ENCODE measurements around the gene INSL3. TPM values are rescaled to one million over a fixed set of nuclear protein-coding genes. Genes with fewer than 3 reads are reported as not detected.
"Not testable (repeated sequence)": the region's sequence is repeated elsewhere in the genome, so short reads cannot be mapped to it uniquely, and the experiment has no call there.

Gene INSL3
- total and polyA plus RNA-seq, 8 donors: 0.21 to 0.76 TPM; not detected in 6

DNA sequence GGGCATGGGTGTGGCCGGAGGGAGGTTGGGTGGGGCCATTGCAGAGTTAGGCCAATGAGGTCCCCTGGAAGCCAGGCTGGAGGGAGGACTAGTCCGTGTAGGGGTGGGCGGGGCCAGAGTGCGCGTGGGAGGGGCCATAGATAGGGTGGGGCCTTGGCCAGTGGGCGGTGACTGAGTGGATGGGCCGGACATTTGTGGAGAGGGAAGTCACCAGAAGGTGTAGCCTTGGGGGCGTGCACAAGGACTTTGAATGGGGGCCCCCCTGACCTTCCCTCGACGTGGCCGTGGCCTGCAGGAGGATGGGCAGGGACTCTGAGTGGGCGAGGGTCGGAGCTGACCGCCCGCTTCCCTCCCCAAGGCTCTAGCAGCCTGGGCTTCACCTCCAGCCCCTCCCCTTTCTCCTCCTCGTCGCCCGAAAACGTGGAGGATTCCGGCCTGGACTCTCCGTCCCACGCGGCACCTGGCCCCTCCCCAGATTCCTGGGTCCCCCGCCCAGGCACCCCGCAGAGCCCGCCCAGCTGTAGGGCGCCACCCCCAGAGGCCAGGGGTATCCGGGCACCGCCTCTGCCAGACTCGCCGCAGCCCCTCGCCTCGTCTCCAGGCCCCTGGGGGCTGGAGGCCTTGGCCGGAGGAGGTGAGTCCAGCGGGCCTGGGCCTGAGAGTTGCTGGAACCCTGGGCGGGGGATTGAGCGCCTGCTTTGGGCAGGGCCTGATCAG, 42.9 kb downstream of the INSL3 start:
- Histone ChIP-seq H3K9me3 (no peaks in the 10 kb centered on the region), H3K27ac (peak overlapping the region in 1 of 2 donors; percentile 31), H3K4me1 (peaks cover 6 to 17% of the 10 kb centered on the region in 2 donors), H3K27me3 (peaks cover 0 to 46% of the 10 kb centered on the region in 2 donors), H3K4me3 (peak overlapping the region in 1 of 2 donors; percentile 37), H3K36me3 (peaks cover 0 to 21% of the 10 kb centered on the region in 2 donors)
- DNase-seq (peak in 2 of 4 donors; percentile 82 to 94), ATAC-seq (peak; percentile 82)
- intact Hi-C loops (cut with DNase I): no loop called here
- no peak for TF ChIP-seq CTCF (IDR thresholded peaks at IDR 0.05)

DNA sequence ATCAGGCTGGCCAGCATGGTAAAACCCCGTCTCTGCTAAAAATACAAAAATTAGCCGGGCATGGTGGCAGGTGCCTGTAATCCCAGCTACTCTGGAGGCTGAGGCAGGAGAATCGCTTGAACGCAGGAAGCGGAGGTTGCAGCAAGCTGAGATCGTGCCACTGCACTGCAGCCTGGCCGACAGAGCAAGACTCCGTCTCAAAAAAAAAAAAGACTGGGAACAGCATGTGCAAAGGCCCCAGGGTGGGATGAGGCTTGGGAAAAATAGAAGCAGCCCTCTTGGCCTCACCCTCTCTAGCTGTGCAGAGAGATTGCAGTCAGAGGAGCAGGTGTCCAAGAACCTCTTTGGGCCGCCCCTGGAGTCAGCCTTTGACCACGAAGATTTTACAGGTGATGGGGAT, 43.5 kb downstream of the INSL3 start:
- DNase-seq; H3K4me3 ChIP-seq; ATAC-seq; H3K9me3 ChIP-seq; intact Hi-C loops (cut with DNase I); H3K27ac ChIP-seq: not testable (repeated sequence)
- H3K4me1 ChIP-seq: peaks cover 6 to 17% of the 10 kb centered on the region in 2 donors
- H3K36me3 ChIP-seq: peaks cover 0 to 20% of the 10 kb centered on the region in 2 donors
- peaks cover 0 to 46% of the 10 kb centered on the region in 2 donors for H3K27me3 ChIP-seq

- H3K36me3 ChIP-seq: peaks cover 0 to 21% of the 10 kb centered on the region in 2 donors
- no peak for DNase-seq
- no peak for TF ChIP-seq CTCF (IDR thresholded peaks at IDR 0.05)
- peak; percentile 27 for ATAC-seq
- intact Hi-C loops (cut with DNase I): no loop called here
- H3K4me3 ChIP-seq: no peak overlapping the region
- no peaks in the 10 kb centered on the region for H3K9me3 ChIP-seq
- peaks cover 0 to 40% of the 10 kb centered on the region in 2 donors for H3K27me3 ChIP-seq
- no peak overlapping the region for H3K27ac ChIP-seq
- H3K4me1 ChIP-seq: peaks cover 6 to 17% of the 10 kb centered on the region in 2 donors
Observed at GRCh38 chr19:17775991-17776803, 45.1 kb downstream of the INSL3 start.

GRCh38 chr19:17775245-17775927, 45.9 kb downstream of the INSL3 start:
- peaks cover 0 to 32% of the 10 kb centered on the region in 2 donors for H3K27me3 ChIP-seq
- H3K4me3 ChIP-seq: no peak overlapping the region
- peaks cover 6 to 17% of the 10 kb centered on the region in 2 donors for H3K4me1 ChIP-seq
- TF ChIP-seq CTCF (IDR thresholded peaks at IDR 0.05): peak in 1 of 2 donors; percentile 47
- DNase-seq: no peak
- H3K9me3 ChIP-seq: no peaks in the 10 kb centered on the region
- peaks cover 0 to 27% of the 10 kb centered on the region in 2 donors for H3K36me3 ChIP-seq
- intact Hi-C loops (cut with DNase I): no loop called here
- no peak overlapping the region for H3K27ac ChIP-seq
- no peak for ATAC-seq

DNA sequence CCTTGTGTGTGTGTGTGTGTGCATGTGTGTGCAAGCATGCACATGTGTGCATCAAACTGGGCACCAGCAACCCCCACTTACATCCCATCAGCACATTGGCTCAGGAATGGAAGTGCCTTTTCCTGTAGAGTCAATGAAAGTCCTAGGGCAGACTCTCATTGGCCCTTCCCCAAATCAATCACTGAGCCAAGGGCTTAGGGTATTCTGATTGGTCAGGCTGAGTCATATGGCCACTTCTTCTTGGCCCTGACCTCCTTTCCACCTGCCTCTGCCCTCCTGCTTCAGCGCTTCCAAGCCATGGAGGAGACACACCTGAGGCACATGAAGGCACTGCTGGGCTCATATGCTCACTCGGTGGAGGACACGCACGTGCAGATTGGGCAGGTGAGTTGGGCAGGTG, 49.1 kb downstream of the INSL3 start:
- DNase-seq: no peak
- H3K36me3 ChIP-seq: peaks cover 0 to 31% of the 10 kb centered on the region in 2 donors
- TF ChIP-seq CTCF (IDR thresholded peaks at IDR 0.05): no peak
- no peaks in the 10 kb centered on the region for H3K9me3 ChIP-seq
- peaks cover 0 to 2% of the 10 kb centered on the region in 2 donors for H3K27me3 ChIP-seq
- no peak for ATAC-seq
- H3K4me3 ChIP-seq: no peak overlapping the region
- H3K4me1 ChIP-seq: no peaks in the 10 kb centered on the region
- no peak overlapping the region for H3K27ac ChIP-seq
- intact Hi-C loops (cut with DNase I): no loop called here
